Vagina (tissue), 2 donors: ENCODE data around the gene MARF1. TPM values are rescaled to one million over a fixed set of nuclear protein-coding genes. Genes with fewer than 3 reads are reported as not detected.

Experiments used
- DNase-seq, 2 donors: peaks; one replicate each; pipeline ENCODE4 v3.0.0-alpha.2; 2017; ENCODE audit errors: extremely low spot score in 2 of 2
- H3K27ac ChIP-seq: fragments of 200-600 bp; sonication (generic); one replicate; pipeline ENCODE4 v1.5.1; 2019
- H3K27me3 ChIP-seq: fragments of 200-600 bp; sonication (generic); one replicate; pipeline ENCODE4 v1.5.1; 2019
- H3K36me3 ChIP-seq, 2 donors: fragments of 200-600 bp; sonication (generic); one replicate each; pipeline ENCODE4 v1.5.1; 2017 to 2019
- H3K4me1 ChIP-seq: fragments of 200-600 bp; sonication (generic); one replicate; pipeline ENCODE4 v1.5.1; 2019
- H3K4me3 ChIP-seq, 2 donors: fragments of 200-600 bp; sonication (generic); 1 replicate in 1 of 2; 2 replicates in 1 of 2; pipeline ENCODE4 v1.5.1; 2016 to 2019
- H3K9me3 ChIP-seq: fragments of 200-600 bp; sonication (generic); one replicate; pipeline ENCODE4 v1.5.1; 2019
- CTCF ChIP-seq, 3 experiments: fragments of 450-650 bp in 2 of 3; fragments of 200-600 bp in 1 of 3; sonication (generic) in 1 of 3; IDR thresholded peaks; one replicate each; pipeline ENCODE4 v1.5.1; 2017 to 2019; ENCODE audit warnings: antibody characterized with exemption in 3 of 3, mild to moderate bottlenecking in 2 of 3, moderate library complexity in 2 of 3
- POLR2A ChIP-seq, 2 donors: fragments of 450-650 bp; IDR thresholded peaks; one replicate each; pipeline ENCODE4 v1.6.1; 2017; ENCODE audit warnings: antibody characterized with exemption in 2 of 2, mild to moderate bottlenecking in 2 of 2, moderate library complexity in 2 of 2
- POLR2AphosphoS5 ChIP-seq, 2 donors: sonication (generic); formaldehyde crosslinking; IDR thresholded peaks; one replicate each; pipeline ENCODE4 v1.9.0; 2017; ENCODE audit warnings: antibody characterized with exemption in 2 of 2, mild to moderate bottlenecking in 2 of 2, low read depth in 1 of 2; ENCODE audit not compliant: insufficient read depth in 1 of 2
- intact Hi-C: fragments of 100-400 bp; cut with DNase I; formaldehyde crosslinking; loops from one replicate; pipeline ENCODE4 v1.15.1; 2023
- total RNA-seq: library from RNA; depleted of rRNA; stranded (reverse); fragments of >200 nt; gene quantifications from one replicate; pipeline ENCODE4 v1.2.3, GENCODE V29; 2016

The MARF1 gene
- total RNA-seq, 1 donor from 2014 or later: 39.0 TPM

GRCh38 chr16:15583526-15583925 lies 59.4 kb downstream of the MARF1 start:
- DNase-seq: no peak
- H3K27me3 ChIP-seq: no peaks in the 10 kb centered on the region
- intact Hi-C loops: no loop called here
- H3K36me3 ChIP-seq: no peaks in the 10 kb centered on the region
- no peak overlapping the region for H3K27ac ChIP-seq
- H3K4me3 ChIP-seq: no peak overlapping the region
- H3K4me1 ChIP-seq: no peaks in the 10 kb centered on the region
- TF ChIP-seq CTCF (IDR thresholded peaks at IDR 0.05) (no peak), POLR2AphosphoS5 (IDR thresholded peaks at IDR 0.05; ENCODE audit: insufficient read depth in 1 of 2, low read depth in 1 of 2) (no peak)
- no peaks in the 10 kb centered on the region for H3K9me3 ChIP-seq

- H3K4me3 ChIP-seq: no peak overlapping the region
- no peaks in the 10 kb centered on the region for H3K36me3 ChIP-seq
- H3K27me3 ChIP-seq: no peaks in the 10 kb centered on the region
- H3K27ac ChIP-seq: no peak overlapping the region
- TF ChIP-seq CTCF (IDR thresholded peaks at IDR 0.05): no peak
- TF ChIP-seq POLR2AphosphoS5 (IDR thresholded peaks at IDR 0.05; ENCODE audit: insufficient read depth in 1 of 2, low read depth in 1 of 2): no peak
- no peak for TF ChIP-seq POLR2A (IDR thresholded peaks at IDR 0.05)
- intact Hi-C loops: no loop called here
- no peak for DNase-seq
- H3K4me1 ChIP-seq: peaks cover 3% of the 10 kb centered on the region
- H3K9me3 ChIP-seq: no peaks in the 10 kb centered on the region
These were observed 61.7 kb downstream of the MARF1 start for GRCh38 chr16:15581127-15581815.

- Histone ChIP-seq H3K27ac (no peak overlapping the region), H3K27me3 (no peaks in the 10 kb centered on the region), H3K4me1 (peaks cover 7% of the 10 kb centered on the region), H3K4me3 (no peak overlapping the region), H3K36me3 (no peaks in the 10 kb centered on the region), H3K9me3 (no peaks in the 10 kb centered on the region)
- TF ChIP-seq POLR2A (IDR thresholded peaks at IDR 0.05): no peak
- TF ChIP-seq CTCF (IDR thresholded peaks at IDR 0.05): no peak
- TF ChIP-seq POLR2AphosphoS5 (IDR thresholded peaks at IDR 0.05; ENCODE audit: insufficient read depth in 1 of 2, low read depth in 1 of 2): no peak
- intact Hi-C loops: loop anchor here (10.0 kb wide), 1 partner anchor 64 kb away; no protein-coding TSS in a partner anchor
- no peak for DNase-seq
These were observed 64.1 kb downstream of the MARF1 start for GRCh38 chr16:15578824-15579223.

GRCh38 chr16:15576960-15577958 lies 65.7 kb downstream of the MARF1 start:
- DNase-seq: no peak
- no peak overlapping the region for H3K4me3 ChIP-seq
- intact Hi-C loops: loop anchor here (10.0 kb wide), 1 partner anchor 62 kb away; no protein-coding TSS in a partner anchor
- TF ChIP-seq POLR2A (IDR thresholded peaks at IDR 0.05) (no peak), CTCF (IDR thresholded peaks at IDR 0.05) (no peak), POLR2AphosphoS5 (IDR thresholded peaks at IDR 0.05; ENCODE audit: insufficient read depth in 1 of 2, low read depth in 1 of 2) (no peak)
- no peaks in the 10 kb centered on the region for H3K36me3 ChIP-seq
- H3K4me1 ChIP-seq: peaks cover 21% of the 10 kb centered on the region
- H3K27ac ChIP-seq: no peak overlapping the region
- H3K27me3 ChIP-seq: no peaks in the 10 kb centered on the region
- no peaks in the 10 kb centered on the region for H3K9me3 ChIP-seq
